HCT116 (cell line): Measurements from ENCODE around the gene CHRNA4.

ENCODE experiments used
- ATF3 ChIP-seq: IDR thresholded peaks from 2 replicates; pipeline ENCODE4 v1.6.1; 2012
- EZH2phosphoT487 ChIP-seq: fragments of 200-600 bp; IDR thresholded peaks from 2 replicates; pipeline ENCODE4 v1.6.1; 2018; ENCODE audit warnings: antibody characterized with exemption, borderline replicate concordance
- POLR2A ChIP-seq: IDR thresholded peaks from 2 replicates; pipeline ENCODE4 v1.7.0; 2011; ENCODE audit warnings: borderline replicate concordance; ENCODE audit not compliant: insufficient read depth, insufficient read length; ENCODE audit errors: extremely low read depth
- POLR2AphosphoS5 ChIP-seq: IDR thresholded peaks from 2 replicates; pipeline ENCODE4 v1.6.1; 2011; ENCODE audit warnings: mild to moderate bottlenecking, low read depth, low read length, moderate library complexity

DNA sequence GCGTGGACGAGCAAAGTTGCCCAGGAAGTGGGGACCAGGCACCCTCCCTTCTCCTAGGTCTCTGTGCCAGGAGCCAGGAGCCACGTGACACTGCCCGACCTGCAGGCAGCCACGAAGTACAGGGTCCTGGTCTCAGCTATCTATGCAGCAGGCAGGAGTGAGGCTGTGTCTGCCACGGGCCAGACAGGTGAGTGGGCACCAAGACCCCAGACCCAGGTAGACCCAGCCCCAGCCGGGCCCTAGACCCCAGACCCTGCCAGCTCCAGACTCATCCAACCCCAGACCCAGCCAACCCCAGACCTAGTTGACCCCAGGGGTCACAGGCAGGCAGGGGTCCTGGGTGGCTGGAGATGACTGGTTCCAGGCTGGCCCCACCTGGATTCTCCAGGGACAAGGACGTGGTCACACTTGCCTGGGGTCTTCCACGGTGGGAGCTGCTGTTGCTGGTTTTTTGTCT lies 47.1 kb downstream of the CHRNA4 start:
- TF ChIP-seq POLR2A (no peak), EZH2phosphoT487 (no peak), POLR2AphosphoS5 (no peak), ATF3 (no peak)
